ENCODE results near the gene SPG11.

DNA sequence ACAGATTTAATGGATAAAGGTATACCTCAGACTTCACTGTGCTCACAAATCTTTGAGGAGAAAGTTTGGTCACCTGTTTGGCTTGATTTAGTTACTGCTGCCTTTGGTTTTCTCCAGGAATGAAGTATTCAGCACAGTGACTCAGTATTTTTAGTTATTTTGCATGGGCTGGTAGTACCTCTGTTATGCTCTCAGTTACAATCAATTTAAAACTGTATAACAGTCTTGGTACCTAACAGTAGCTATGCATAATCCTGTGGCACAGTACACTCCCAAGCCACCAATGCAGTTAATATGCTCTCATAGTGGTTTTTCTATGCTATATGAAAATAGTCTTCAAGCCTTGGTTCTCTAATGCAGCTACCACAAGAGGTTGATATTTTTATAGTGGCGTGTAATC, 138.4 kb downstream of the SPG11 start:
- TF ChIP-seq EZH2 (IDR thresholded peaks at IDR 0.05; ENCODE audit: insufficient read depth, poor library complexity, severe bottlenecking) (no peak), EZH2phosphoT487 (IDR thresholded peaks at IDR 0.05; ENCODE audit: insufficient read depth, low read depth) (no peak)

All from GM23248 (cell line).